ENCODE results near the gene STARD8. TPM values are rescaled to one million over a fixed set of nuclear protein-coding genes. Genes with fewer than 3 reads are reported as not detected.
"Not testable (repeated sequence)": the region's sequence is repeated elsewhere in the genome, so short reads cannot be mapped to it uniquely, and the experiment has no call there.

The STARD8 gene
- polyA plus RNA-seq, 1 experiment = 2.9 TPM

DNA sequence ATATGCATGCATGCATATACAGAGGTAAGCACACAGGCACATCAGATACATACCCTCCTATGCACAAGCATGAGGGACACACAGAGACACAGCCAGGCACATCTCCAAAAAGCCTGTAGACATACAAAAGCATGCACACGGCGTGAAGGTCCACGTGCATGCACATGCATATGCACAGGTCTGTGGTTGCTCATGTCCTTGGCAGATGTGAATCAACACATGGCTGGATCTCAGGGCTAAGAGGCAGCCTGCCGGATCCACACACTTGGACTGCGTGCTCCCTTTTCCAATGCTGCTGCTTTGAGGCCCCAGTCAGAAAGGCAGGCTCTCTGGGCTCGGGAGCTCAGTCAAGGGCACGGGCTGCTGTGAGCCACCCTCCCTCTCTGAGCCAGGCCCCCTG, 3.6 kb downstream of the STARD8 start:
- DNase-seq (ENCODE audit: low read depth) = no peak
- Histone ChIP-seq H3K4me3 (ENCODE audit: low read depth, low read length) (no peak overlapping the region), H3K36me3 (ENCODE audit: control insufficient read depth, insufficient read depth, low read length) (no peaks in the 10 kb centered on the region), H3K27me3 (ENCODE audit: control insufficient read depth, insufficient read depth, low read length) (no peaks in the 10 kb centered on the region)
- CTCF ChIA-PET = no interaction called here
- POLR2A ChIA-PET = no interaction called here
- TF ChIP-seq, protein P1, sequence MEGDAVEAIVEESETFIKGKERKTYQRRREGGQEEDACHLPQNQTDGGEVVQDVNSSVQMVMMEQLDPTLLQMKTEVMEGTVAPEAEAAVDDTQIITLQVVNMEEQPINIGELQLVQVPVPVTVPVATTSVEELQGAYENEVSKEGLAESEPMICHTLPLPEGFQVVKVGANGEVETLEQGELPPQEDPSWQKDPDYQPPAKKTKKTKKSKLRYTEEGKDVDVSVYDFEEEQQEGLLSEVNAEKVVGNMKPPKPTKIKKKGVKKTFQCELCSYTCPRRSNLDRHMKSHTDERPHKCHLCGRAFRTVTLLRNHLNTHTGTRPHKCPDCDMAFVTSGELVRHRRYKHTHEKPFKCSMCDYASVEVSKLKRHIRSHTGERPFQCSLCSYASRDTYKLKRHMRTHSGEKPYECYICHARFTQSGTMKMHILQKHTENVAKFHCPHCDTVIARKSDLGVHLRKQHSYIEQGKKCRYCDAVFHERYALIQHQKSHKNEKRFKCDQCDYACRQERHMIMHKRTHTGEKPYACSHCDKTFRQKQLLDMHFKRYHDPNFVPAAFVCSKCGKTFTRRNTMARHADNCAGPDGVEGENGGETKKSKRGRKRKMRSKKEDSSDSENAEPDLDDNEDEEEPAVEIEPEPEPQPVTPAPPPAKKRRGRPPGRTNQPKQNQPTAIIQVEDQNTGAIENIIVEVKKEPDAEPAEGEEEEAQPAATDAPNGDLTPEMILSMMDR (IDR thresholded peaks at IDR 0.05; ENCODE audit: insufficient read depth, low read depth, low read length) = no peak

DNA sequence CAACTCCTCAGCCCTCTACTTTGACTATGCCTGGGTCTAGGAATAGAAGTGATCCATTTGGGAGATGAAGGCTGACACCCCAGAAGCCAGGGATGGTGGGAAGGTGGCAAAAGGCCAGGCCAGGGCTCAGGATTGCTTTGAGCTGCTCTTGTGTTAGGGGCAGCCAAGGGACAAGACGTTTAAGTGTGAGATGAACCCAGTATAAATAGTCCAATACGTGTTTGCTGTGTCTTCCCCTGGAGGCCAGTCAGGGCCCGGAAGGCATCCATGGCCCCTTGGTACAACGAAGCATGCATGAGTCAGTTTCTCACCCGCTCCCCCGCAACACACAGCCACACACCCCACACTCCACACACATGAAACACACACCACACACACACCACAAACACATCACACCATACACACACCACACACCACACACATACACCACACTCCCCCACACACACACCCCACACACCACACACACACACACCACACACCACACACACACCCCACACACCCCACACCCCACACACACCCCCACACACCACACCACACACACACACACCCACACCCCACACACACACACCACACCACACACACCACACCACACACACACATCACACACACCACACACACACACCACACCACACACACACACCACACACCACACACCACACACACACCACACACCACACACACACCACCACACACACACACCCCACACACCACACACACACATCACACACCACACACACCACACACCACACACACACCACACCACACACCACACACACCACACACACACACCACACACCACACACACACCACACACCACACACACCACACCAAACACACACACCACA, 5.1 kb downstream of the STARD8 start:
- POLR2A ChIA-PET = no interaction called here
- CTCF ChIA-PET = no interaction called here
- no peak for DNase-seq (ENCODE audit: low read depth)
- H3K36me3 ChIP-seq (ENCODE audit: control insufficient read depth, insufficient read depth, low read length) = no peaks in the 10 kb centered on the region
- H3K27me3 ChIP-seq (ENCODE audit: control insufficient read depth, insufficient read depth, low read length) = no peaks in the 10 kb centered on the region
- H3K4me3 ChIP-seq (ENCODE audit: low read depth, low read length) = no peak overlapping the region
- TF ChIP-seq, protein P1 (IDR thresholded peaks at IDR 0.05; ENCODE audit: insufficient read depth, low read depth, low read length) = no peak

DNA sequence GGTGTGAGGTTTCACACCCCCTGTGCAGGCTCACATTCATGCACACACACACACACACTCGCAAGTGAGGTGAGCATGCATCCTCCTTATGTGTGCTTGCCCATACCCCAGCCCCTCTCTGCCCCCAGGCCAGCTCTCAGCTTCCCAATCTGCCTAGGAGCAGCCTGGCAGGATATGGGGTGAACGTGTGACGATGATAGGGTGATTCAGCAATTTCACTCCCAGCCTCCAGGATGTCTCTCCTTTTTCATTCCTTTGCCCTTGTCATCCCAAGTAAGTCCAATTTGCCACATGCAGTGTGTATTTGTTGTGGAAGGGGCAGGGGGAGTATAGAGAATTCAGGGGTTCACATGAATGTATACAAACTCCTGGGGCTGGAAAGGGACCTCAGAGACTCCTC, 7.2 kb downstream of the STARD8 start:
- no peaks in the 10 kb centered on the region for H3K27me3 ChIP-seq (ENCODE audit: control insufficient read depth, insufficient read depth, low read length)
- DNase-seq (ENCODE audit: low read depth) = no peak
- TF ChIP-seq, protein P1 (IDR thresholded peaks at IDR 0.05; ENCODE audit: insufficient read depth, low read depth, low read length) = no peak
- POLR2A ChIA-PET = no interaction called here
- H3K36me3 ChIP-seq (ENCODE audit: control insufficient read depth, insufficient read depth, low read length) = no peaks in the 10 kb centered on the region
- no peak overlapping the region for H3K4me3 ChIP-seq (ENCODE audit: low read depth, low read length)
- CTCF ChIA-PET = no interaction called here

DNA sequence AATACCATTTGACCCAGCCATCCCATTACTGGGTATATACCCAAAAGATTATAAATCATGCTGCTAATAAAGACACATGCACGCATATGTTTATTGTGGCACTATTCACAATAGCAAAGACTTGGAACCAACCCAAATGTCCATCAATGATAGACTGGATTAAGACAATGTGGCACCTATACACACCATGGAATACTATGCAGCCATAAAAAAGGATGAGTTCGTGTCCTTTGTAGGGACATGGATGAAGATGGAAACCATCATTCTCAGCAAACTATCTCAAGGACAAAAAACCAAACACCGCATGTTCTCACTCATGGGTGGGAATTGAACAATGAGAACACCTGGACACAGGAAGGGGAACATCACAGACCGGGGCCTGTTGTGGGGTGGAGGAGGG, 9.0 kb downstream of the STARD8 start:
- H3K27me3 ChIP-seq (ENCODE audit: control insufficient read depth, insufficient read depth, low read length); H3K36me3 ChIP-seq (ENCODE audit: control insufficient read depth, insufficient read depth, low read length); CTCF ChIA-PET; POLR2A ChIA-PET; H3K4me3 ChIP-seq (ENCODE audit: low read depth, low read length); DNase-seq (ENCODE audit: low read depth): not testable (repeated sequence)

DNA sequence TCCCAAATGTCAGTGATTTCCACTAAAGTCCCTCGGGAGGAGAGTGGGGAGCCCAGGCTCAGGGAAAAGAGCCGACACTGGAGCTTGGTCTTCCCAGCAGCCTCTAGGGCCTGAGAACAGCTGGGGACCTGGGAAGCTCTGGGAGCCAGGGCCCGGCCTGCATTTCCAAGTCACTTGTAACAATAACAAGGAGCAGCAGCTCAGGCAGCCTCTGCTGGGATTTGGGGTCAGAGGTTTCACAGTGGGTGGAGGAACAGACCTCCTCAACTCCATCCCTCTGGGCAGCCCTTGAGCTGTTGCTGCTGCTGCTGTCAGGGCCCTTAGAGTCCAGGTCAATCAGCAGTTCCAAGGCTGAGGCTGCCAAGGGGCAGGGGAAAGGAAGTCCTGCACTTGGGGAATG, 11.1 kb downstream of the STARD8 start:
- CTCF ChIA-PET = interaction anchor here (1.8 kb wide), 1 partner anchor 11 kb away, joined by 7 read pairs; no protein-coding TSS in a partner anchor
- POLR2A ChIA-PET = no interaction called here

More for the DNA sequence above, 11.1 kb downstream of the STARD8 start:
- DNase-seq (ENCODE audit: low read depth) = no peak
- TF ChIP-seq, protein P1 (IDR thresholded peaks at IDR 0.05; ENCODE audit: insufficient read depth, low read depth, low read length) = no peak
- Histone ChIP-seq H3K36me3 (ENCODE audit: control insufficient read depth, insufficient read depth, low read length) (no peaks in the 10 kb centered on the region), H3K27me3 (ENCODE audit: control insufficient read depth, insufficient read depth, low read length) (no peaks in the 10 kb centered on the region), H3K4me3 (ENCODE audit: low read depth, low read length) (no peak overlapping the region)
